IPS-NIHi7 (cell line): ENCODE results near the gene KRT25.

Experiments used
- DNase-seq: peaks from one replicate; pipeline ENCODE4 v3.0.0; 2012; ENCODE audit warnings: mixed read lengths; ENCODE audit errors: extremely low spot score

The KRT25 gene, protein sequence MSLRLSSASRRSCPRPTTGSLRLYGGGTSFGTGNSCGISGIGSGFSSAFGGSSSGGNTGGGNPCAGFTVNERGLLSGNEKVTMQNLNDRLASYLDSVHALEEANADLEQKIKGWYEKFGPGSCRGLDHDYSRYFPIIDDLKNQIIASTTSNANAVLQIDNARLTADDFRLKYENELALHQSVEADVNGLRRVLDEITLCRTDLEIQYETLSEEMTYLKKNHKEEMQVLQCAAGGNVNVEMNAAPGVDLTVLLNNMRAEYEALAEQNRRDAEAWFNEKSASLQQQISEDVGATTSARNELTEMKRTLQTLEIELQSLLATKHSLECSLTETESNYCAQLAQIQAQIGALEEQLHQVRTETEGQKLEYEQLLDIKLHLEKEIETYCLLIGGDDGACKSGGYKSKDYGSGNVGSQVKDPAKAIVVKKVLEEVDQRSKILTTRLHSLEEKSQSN

DNA sequence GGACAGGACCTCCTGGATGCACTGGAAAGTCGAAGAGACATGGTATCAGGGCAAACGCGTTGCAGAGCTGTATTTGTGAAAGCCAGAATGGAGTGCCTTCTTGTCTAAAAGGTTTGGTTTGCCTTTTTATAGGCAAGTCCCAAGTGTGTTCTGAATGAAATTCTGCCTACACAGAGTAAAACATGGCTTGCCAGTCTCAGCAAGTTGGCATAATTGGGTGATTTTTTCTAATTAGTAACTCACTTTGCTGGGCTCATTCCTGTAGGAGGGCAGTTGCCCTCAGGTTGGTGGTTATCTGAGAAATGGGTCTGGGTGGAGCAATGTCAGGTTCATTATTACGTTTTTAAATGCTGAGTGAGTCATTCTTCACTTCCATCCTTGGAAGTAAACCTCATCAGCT lies at the start of gene KRT25:
Gene KRT25 (minus strand): TSS at position 101 of the 400 bp plus-strand sequence. CDS start 60 bp downstream, at position 41.
- DNase-seq = no peak

DNA sequence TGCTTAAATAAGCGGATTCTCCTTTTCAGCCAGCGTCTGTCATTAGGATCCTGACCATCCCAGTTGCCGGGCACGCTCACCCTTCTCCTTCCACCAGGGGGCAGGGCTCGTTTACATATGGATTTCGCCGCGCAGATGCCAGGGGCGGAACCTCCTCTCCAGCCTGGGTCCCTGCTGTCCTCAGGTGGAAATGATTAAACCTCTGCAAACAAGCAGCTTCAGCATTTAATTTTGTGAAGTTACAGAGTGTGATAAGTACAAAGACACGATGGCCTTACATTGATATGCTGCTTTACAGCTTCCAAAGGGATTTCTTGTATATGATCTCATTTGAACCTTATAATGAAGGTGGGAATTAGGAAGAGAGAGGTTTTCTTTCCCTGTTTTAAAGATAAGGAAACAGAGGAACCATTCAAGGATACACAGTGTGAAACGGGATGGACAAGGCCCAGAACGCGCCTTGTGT lies 48.5 kb upstream of the KRT25 start:
- DNase-seq = peak; percentile 90

DNA sequence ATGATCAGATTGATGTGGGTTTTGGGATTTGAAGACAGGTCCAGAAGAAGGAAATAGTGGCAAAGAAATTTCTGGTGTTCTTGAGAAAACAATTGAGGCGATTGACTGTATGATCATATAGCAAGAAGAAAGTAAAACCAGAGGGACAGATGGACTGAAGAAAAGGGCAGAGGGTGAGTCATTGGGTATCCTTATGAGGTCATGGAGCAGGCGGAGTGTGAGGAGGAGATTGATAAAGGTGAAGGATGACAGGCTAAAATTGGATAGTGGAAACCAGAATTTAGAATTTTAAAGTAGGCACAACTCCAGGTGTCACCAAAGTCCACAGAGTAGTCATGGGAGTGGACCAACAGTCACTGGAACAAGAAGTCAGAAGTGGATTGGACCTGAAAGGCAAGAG lies 46.0 kb upstream of the KRT25 start:
- no peak for DNase-seq

DNA sequence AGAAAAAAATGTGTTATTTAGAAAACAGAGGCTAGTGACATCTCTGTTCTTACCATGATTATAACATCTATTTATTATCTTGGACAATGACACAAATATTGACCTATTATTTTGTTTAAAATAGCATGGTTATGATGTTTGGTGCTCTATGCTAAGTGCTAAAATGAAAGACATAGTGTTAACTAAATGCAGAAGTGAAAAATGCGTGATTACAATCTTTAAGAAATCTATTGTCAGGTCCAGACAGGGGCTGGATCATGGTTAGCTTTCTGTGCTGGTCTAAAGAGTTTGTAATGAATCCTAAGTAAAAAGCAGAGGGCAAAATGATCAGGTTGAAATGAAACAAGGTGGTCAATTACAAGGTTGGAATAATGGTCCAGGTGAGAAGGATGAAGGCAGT lies 45.2 kb upstream of the KRT25 start:
- DNase-seq = no peak

DNA sequence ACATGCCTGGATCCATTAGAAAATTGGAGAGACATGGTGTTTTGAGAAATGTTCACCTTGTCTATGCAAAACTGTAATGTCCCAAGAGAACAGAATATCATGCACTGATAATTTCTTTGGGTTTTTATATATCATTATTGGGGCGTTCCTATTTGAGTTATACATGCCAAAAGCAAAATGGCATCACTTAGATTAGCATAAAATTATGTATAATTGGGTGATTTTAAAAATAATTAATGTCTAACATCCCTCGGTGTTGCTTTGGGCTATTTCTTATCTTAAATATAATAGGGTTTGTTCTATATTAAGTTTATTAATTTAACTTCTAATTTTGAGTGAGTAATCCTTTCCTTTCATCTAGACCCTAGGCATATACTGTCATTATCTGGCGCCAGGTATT lies 44.7 kb upstream of the KRT25 start, which contains the start of gene KRT28:
Gene KRT28 (minus strand): TSS at position 101 of the 400 bp plus-strand sequence. CDS start 66 bp downstream, at position 35.
- no peak for DNase-seq

DNA sequence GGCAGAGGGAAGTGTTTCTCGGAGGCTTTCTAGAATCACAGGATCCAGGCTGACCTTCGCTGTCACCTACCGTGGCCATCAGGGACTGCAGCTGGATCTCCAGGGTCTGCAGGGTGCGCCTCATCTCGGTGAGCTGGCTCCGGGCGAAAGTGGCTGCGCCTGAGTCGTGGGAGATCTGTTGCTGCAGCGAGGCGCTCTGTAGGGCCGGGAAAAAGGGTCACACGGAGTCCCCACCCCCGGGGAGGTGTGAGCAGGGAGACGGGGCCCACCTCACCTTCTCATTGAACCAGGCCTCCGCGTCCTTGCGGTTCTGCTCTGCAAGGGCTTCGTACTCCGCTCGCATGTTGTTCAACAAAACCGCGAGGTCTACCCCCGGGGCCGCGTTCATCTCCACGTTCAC lies 41.7 kb upstream of the KRT25 start:
- DNase-seq = no peak

DNA sequence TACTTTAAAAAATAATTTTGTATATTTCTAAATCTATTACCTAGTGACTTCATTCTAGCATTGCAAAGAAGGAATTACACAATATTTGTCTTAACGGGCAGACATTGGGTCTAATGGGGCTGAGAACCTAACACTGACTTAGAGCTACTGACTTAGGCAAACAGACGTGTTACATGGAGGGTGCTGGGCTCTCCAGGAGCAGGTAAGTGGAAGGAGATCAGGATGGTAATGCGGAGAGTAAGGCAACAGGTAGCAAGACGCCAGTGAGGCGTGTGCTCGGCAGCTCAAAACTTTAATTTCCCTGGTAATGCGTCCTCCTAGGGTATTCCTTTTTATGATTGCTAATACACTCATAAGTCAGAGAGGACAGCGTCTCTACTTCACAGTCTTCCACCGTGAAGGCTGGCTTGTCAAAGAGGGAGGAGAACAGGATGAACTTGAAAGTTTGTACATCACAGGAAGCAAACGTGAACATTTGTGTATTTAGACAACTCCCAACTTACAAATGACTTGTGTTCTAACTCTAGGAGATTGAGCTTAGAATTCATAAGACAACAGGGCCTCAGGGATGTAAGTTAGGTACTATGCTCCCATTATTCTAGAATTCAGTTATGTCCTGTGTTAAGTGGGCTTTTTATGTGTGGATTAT lies 40.0 kb upstream of the KRT25 start:
- no peak for DNase-seq

DNA sequence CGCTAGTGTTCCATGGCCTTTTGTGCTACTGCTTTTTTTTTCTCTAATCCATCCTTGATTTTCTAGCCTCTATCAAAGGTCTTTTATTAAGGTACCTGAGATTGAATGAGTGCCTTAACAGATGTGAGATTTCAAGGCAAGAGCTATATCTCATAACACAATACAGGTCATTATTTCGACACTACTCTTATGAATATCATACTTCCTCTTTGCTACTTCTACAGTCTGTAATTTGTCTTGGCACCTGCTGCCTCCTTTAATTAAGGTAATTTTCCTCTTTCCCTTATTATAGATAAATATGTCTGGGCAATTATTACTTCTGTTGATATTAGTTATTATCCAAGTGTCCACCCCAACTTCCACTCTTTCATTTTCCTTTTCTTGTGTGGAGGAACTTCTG lies 39.3 kb upstream of the KRT25 start:
- DNase-seq = no peak

DNA sequence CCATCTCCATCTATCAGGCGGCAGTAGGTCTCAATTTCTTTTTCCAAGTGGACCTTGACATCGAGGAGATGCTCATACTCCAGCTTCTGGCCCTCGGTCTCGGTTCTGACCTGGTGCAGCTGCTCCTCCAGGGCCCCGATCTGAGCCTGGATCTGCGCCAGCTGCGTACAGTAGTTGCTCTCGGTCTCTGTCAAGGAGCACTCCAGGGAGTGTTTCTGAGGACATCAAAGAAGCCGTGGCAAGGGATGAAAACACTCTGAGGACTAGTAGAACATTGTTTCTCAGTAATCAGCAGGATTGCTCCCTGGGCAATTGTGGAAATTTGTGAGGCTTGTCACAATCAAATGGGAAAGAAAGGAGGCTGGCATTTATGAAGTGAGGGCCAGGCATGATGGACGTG lies 38.7 kb upstream of the KRT25 start:
- DNase-seq = no peak

DNA sequence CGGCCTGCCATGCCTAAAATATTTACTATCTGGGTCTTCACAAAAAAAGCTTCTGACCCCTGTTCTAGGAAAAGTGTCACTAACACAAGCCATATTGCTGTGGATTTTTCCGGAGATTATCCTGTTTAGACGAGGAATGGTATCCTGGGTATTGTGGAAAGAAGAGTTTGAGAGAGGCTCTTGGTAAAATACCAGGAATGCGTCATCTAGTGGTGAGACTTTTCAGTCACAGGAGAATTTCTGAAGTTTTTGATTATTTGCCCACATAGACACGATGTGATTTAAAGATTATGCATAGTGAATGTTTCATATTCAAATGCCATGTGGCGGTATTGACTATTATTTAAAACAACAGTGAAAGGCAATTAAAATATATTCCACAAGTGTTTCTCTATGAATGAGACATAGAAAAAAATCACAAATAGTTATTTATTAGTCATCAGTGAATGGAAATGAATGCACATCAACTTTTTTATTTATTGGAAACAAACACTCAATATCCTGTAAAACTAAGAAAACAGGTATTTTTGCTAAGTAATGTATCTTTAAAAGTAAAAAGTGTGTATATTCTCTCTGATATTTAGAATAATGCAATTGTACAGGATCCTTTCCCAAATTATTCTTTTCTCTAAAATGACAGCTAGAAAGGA lies 36.8 kb upstream of the KRT25 start:
- DNase-seq = peak; percentile 30

DNA sequence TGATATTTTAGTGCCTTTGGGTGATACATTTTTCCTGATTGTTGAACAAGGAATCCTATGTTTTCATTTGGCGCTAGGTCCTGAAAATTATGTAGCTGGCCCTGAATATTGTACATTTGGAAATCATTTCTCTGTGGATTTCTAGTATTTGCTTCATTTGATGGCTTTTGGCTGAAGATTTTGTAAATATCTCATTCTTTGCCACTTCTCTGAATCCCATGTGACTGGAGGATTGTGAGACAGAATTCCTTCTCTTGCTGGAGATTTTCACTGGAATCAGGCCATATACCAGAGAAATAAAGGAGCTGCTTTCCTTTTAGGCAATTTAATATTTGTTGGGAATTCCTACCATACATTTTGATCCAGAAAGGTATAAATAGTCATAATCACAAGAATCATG lies 36.0 kb upstream of the KRT25 start:
- no peak for DNase-seq

DNA sequence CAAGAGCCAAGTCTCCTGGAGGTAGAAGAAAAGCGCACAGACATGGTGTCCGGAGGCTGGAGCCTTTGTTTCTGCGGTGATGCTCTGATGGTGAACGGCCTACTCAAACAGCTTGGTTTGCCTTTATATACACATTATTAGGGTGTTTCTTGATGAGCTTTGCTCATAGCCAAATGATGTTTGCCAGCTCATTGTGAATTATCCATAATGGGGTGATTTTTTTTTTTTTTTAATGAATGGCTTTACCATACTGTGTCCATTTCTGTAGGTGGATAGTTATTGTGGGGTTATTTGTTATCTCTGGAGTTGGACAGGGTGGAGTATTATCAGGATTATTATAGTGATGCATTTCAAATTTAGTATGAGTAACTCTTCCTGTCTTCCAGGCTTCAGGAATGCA lies 27.3 kb upstream of the KRT25 start, which contains the start of gene KRT27:
Gene KRT27 (minus strand): TSS at position 101 of the 400 bp plus-strand sequence. CDS start 57 bp downstream, at position 44.
- DNase-seq = no peak

DNA sequence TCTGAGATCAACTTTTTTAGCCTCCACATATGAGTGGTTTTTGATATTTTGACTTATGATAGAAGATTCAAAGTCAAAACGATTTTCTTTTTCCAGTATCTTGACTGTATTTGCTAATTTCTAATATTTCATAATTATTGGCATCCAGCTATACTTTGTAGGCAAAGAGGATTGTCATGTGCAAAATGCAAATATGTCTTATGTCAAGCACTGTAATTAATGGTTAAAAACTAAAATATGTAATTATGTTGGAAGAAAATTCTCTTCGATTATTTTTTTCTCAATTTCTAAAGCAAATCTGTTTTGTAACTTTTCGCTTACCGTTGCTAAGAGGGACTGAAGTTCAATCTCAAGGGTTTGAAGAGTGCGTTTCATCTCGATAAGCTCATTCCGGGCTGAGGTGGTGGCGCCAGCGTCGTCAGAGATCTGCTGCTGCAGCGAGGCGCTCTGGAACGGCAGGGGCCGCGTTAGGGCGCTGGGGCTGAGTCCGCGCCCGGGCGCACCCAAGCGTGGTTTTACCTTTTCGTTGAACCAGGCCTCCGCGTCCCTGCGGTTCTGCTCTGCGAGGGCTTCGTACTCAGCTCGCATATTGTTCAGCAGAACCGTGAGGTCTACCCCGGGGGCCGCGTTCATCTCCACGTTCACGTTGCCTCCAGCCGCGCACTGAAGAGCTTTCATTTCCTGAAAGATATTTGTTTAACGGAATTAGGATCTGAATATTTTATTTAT lies 24.2 kb upstream of the KRT25 start:
- peak; percentile 37 for DNase-seq

DNA sequence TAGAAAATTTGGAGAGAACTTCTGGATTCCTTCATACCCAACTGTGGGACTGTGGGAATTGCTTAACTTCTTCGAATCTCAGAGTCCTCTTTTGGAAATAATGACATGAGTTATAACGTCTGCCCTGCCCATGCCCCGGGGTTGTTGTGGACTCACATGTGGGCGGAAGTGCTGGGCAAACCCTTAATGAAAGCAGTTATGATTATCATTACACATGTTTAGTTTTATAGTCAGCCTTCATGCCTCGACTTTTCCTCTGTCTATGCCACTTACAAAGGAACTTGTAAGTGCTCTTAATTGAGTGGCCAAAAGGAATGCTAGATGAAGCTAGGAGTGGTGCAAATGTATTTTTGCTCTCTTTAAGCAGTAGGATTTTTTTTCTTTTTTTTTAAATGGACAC lies 23.3 kb upstream of the KRT25 start:
- no peak for DNase-seq

DNA sequence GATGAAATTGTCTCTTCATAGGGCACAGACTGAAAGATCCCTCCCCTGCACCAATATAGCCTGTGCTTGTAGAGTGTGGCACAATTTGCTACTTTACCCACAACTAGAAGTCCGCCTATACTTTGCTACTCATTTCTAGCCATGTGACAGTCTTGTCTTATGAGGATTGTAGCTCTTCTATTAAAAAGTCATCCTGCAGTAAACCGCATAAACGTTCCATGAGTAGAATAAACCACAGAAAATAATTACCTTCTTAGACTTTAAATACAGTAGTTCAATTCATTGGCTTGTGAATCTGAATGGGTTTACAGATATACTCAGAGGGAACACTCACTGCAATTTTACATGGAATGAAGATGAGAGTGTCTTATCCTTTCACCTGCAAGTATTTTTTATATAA lies 22.8 kb upstream of the KRT25 start:
- DNase-seq = no peak

DNA sequence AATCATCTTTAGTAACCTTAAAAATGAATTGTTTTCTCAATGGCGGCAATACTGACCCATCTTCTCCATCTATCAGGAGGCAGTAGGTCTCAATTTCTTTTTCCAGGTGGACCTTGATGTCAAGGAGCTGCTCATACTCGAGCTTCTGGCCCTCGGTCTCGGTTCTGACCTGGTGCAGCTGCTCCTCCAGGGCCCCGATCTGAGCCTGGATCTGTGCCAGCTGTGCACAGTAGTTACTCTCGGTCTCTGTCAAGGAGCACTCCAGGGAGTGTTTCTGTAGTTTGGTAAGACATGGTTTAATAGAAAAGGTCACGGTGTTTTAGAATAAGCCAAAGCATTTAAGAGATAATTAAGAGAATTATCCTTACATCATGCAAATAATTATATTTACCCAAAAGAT lies 22.3 kb upstream of the KRT25 start:
- DNase-seq = no peak

DNA sequence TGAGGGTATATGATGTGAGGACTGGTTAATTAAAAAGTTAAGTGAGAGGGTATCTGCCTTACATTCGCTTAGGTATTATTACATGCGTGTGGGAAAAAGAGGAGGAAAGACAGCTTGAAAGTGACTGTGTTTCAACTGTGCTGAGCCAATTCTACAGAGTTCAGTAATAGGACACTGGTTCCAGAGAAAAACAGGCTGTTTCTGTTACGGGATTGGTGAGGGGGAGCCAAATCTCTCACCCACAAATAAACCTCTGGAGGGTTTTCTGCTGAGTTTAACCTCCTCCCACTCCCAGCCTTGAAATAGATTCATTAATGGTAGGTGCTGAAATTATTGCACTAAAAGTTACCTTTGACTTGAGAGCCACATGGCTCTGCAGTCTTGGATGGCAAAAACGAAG lies 20.8 kb upstream of the KRT25 start:
- DNase-seq = no peak

DNA sequence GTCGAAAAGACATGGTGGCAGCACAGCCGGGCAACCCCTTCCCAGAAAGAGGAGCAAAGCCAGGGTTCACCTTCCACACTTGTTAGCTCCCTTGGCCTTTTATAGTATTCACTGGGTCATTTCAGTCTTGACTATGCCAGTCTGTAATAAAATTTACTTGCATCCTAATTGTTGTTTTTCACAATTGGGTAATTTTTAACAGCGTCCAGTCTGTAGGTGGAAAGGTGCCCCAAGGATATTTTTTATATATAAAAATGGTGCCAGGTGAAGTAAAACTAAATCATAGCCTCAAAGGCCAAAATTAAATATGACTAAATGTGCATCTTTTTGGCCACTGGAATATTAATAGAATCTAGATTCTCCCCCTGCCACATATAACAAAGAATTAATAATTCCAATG lies 17.0 kb upstream of the KRT25 start, which contains the start of gene KRT26:
Gene KRT26 (minus strand): TSS at position 101 of the 400 bp plus-strand sequence. CDS start 88 bp downstream, at position 13.
- DNase-seq = no peak

DNA sequence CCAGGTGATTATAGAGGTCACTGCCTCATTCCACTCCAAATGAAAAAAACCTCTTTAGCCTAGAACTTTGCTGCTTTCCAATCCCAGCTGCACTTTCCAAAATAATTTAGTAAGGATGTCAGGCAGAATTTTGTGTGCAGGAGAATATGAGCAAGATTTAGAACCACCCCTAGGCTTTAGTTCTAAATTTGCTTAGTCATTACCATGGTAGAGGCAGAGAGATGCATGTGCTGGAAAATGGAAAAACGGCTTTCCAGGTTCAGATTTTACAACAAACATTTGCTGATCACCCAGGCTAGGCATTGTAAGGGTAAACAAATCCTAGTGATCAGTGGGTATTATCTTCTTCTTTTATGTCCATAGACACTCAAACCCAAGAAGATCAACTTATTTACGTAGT lies 10.5 kb upstream of the KRT25 start:
- no peak for DNase-seq

DNA sequence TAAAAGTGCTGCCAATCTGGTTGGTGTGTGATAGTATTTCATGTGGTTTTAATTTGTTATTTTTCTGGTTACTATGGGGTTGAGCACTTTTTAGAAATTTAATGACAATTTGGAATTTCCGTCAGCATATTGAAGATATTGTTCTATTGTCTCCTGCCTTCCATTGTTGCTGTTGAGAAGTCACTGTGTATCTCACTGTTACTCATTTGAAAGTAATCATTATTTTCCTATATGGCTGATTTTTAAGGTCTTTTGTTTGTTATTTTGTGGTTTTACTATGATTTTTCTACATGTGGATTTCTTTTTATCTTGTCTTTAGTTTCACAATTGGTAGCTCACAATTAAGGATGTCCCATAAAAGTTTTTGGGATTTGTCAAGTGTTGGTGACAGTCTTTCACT lies 8.6 kb upstream of the KRT25 start:
- DNase-seq = no peak
